ENCODE results near the gene ZNF287.

The ZNF287 gene

DNA sequence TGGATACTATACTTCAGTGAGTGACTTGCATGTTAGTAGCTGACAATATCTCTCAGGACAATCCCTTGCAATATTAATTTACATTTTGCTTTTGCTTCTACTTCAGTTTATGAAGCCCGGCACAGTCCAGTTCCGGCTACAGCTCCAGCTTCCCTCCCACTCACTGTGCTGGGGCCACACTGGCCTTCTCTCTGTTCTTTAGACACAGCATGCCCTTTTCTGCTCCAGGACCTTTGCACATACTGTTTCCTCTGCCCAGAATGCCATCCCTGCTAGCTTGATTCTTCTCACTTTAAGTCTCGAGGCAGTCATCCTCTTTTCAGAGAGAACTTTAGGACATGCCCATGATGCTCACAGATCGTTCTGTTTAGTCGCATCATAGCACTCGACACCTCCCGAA is 51.5 kb downstream of the ZNF287 start:
- no peak for DNase-seq (ENCODE audit: extremely low read depth in 1 of 2, low read depth in 1 of 2)

DNA sequence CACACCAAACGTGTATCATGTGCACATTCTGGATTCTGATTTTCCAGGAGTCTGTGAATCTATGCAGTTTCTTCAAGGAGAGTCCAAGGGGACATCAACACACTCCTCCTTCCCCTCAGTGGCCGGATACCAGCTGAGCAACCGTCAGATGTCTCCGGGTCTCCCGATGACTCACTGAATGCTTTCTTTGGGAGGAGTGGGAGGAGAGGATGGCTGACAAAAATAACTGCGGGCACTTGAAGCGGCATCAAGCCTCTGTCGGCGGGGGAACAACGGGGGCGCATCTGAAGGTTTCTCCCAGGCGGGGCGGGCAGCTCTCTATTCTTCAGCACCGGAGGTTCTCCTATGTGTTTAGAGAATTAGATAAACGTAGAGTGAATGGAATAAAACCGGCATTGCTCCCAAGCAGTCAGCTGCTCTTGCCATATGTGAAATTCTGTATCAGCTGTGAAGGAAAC is 52.4 kb downstream of the ZNF287 start:
- DNase-seq (ENCODE audit: extremely low read depth in 1 of 2, low read depth in 1 of 2): no peak

DNA sequence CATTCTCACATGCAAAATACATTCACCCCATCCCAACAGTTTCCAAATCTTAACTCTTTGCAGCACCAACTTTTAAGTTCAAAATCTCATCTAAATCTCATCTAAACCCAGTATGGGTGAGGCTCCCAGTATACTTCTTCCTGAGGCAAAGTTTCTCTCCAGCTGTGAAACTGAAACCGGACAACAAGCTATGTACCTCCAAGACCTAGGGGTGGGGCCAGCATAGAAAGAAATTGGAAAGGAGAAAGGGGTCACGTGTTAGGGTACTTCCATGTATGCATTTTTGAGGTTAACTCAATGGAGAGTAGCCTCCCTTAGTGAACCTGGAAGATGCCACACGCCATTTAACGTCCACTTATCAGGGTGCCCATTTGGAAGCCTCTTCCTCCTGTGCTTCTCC is 53.1 kb downstream of the ZNF287 start:
- DNase-seq (ENCODE audit: extremely low read depth in 1 of 2, low read depth in 1 of 2): no peak

DNA sequence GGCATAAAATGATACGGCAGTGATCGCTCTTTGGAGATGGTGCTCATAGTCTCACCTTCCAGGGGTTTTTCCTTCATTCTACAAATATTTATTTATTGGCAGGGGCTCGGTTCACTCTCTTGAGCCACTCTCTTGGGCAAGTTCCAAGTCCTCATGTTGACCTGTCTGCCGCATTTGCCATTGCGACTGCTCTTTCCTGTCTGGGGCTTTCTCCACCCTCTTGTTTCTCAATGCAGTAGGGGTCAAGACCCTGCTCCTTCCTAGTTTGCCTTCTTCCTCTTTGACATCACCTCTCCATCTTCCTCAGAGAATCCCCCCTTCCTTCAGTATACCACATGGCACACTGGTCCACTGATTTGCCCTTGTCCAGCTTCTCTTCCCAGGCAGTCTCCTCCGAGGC is 55.1 kb downstream of the ZNF287 start:
- no peak for DNase-seq (ENCODE audit: extremely low read depth in 1 of 2, low read depth in 1 of 2)

DNA sequence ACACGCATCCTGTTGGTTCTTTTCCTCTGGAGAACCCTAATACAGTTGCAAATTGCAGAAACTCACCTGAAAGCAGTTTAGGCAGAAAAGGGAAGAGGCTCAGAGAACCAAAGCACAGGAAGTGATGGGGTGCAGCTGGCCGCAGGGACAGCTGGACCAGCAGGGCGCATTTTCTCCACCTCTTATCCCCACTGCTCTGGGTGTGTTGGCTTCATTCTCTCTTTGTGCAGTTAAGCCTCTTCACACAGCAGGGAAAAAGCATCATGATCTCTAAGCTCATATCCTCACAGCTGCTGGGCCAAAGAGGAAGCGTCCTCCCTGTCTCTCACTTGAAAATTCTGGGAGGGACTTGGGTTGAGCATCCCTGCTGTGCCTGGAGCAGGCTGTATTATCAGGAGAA is 57.0 kb downstream of the ZNF287 start:
- no peak for DNase-seq (ENCODE audit: extremely low read depth in 1 of 2, low read depth in 1 of 2)

DNA sequence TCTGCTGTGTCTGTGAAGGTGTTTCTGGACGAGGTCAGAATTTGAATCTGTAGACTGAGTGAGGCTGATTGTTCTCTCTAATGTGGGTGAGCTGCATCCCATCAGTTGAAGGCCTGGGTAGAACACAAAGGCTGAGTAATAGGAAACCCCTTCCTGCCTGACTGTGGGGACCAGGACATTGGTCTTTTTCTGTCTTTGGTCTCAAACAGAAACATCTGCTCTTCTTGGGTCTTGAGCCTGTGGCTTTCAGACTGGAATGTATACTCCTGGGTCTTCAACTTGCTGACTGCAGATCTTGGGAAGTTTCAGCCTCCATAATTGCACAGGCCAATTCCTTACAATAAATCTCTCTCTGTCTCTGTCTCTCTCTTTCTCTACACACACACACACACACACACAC is 57.4 kb downstream of the ZNF287 start:
- DNase-seq (ENCODE audit: extremely low read depth in 1 of 2, low read depth in 1 of 2): no peak

DNA sequence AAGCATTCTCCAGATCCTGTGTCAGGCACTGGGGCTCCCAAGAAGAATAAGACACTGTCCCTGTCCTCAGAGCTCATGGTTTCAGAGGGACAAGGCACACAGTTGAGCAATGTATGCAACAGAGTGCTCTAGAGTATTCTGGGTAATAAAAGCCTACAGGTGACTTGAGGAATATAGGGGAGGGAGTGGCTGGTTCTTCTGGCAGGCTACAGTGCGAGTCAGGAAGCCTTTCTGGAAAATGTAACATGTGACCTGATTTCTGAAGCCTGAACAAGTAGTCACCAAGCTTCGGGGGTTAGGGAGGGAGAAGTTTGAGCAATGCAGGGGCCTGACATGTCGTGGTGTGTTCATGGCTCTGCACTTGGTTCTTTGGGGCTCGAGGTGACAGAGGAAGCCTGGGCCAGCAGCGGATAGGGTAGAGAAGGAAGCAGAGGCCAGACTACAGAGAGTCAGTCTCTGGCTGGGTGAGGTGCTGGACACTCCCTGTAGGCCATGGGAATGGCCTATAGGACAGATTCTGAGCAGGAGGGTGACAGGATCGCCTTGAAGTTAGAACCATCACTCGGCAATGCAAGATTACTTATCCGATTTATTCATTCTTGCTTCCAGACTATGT is 61.0 kb downstream of the ZNF287 start:
- DNase-seq (ENCODE audit: extremely low read depth in 1 of 2, low read depth in 1 of 2): no peak

DNA sequence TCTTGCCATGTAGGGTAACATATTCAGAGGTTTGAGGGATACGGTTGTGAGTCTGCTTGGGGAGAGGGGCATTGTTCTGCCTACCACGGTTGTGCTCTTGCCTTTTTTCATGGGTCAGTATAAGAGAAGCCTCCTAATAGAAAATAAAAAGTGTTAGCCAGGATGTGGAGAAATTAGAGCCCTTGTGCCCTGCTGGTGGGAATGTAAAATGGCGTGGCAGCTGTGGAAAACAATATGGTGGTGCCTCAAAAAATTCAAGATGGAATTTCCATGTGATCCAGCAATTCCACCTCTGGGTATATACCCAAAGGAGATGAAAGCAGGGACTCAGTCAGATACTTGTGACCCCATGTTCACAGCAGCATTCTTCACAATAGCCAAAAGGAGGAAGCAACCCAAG is 62.8 kb downstream of the ZNF287 start:
- no peak for DNase-seq (ENCODE audit: extremely low read depth in 1 of 2, low read depth in 1 of 2)

DNA sequence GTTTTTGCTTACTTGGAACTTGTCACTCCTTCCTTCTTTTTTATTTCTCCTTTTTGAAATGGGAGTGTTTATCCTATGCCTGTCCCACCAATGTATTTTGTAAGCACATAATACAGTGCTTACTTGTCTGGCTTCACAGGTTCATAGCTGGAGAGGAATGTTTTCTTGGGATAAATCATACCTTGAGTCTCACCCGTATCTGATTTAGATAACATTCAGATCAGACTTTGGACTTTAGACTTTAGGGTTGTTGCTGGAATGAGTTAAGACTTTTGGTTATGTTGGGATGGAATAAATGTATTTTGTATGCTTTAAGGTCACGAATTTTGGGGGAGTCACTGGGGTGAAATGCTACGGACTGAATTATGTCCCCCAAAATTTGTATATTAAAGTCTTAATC is 64.0 kb downstream of the ZNF287 start:
- DNase-seq (ENCODE audit: extremely low read depth in 1 of 2, low read depth in 1 of 2): no peak

Measured in stimulated activated CD8-positive, alpha-beta memory T cell treated with anti-CD3 and anti-CD28 coated beads, Interleukin-7, amount 100 ng/mL, for 48 hours (primary cell).